Smooth muscle cell (in vitro differentiated cells): ENCODE results near the gene WDR5B. TPM values are rescaled to one million over a fixed set of nuclear protein-coding genes. Genes with fewer than 3 reads are reported as not detected.

Source experiments
- DNase-seq: peaks from one replicate; lab custom pipeline; 2025; ENCODE audit not compliant: unreplicated experiment; lab: John Stamatoyannopoulos, UW
- H2AFZ ChIP-seq: fragments of 200-600 bp; sonication (generic); 2 replicates; pipeline ENCODE4 v1.6.0; 2016; ENCODE audit warnings: antibody characterized with exemption, low read depth, mild to moderate bottlenecking
- H3F3A ChIP-seq: fragments of 200-600 bp; sonication (generic); 2 replicates; pipeline ENCODE4 v1.6.0; 2017; ENCODE audit warnings: antibody characterized with exemption, low read depth
- H3K27ac ChIP-seq: fragments of 200-600 bp; sonication (generic); 2 replicates; pipeline ENCODE4 v1.5.1; 2016; ENCODE audit warnings: low read depth, mild to moderate bottlenecking
- H3K27me3 ChIP-seq: fragments of 200-600 bp; sonication (generic); 2 replicates; pipeline ENCODE4 v1.6.1; 2016; ENCODE audit warnings: low read depth, mild to moderate bottlenecking
- H3K36me3 ChIP-seq: fragments of 200-600 bp; sonication (generic); 2 replicates; pipeline ENCODE4 v1.5.1; 2016; ENCODE audit warnings: low read depth
- H3K4me1 ChIP-seq: fragments of 200-600 bp; sonication (generic); 2 replicates; pipeline ENCODE4 v1.5.1; 2016; ENCODE audit warnings: low read depth
- H3K4me2 ChIP-seq: fragments of 200-600 bp; sonication (generic); 2 replicates; pipeline ENCODE4 v1.6.0; 2016; ENCODE audit warnings: mild to moderate bottlenecking
- H3K4me3 ChIP-seq: fragments of 200-600 bp; sonication (generic); 2 replicates; pipeline ENCODE4 v1.5.1; 2016; ENCODE audit warnings: mild to moderate bottlenecking
- H3K79me2 ChIP-seq: fragments of 200-600 bp; sonication (generic); 2 replicates; pipeline ENCODE4 v1.6.0; 2016; ENCODE audit warnings: low read depth, mild to moderate bottlenecking
- H3K9ac ChIP-seq: fragments of 200-600 bp; sonication (generic); 2 replicates; pipeline ENCODE4 v1.6.0; 2016; ENCODE audit warnings: low read depth
- H3K9me3 ChIP-seq: fragments of 200-600 bp; sonication (generic); replicated peaks from 2 replicates; pipeline ENCODE4 v1.5.1; 2016; ENCODE audit warnings: low read depth
- H4K20me1 ChIP-seq: fragments of 200-600 bp; sonication (generic); 2 replicates; pipeline ENCODE4 v1.6.0; 2016; ENCODE audit warnings: low read depth
- CTCF ChIP-seq: fragments of 200-600 bp; sonication (generic); IDR thresholded peaks from 2 replicates; pipeline ENCODE4 v1.5.1; 2017; ENCODE audit warnings: borderline replicate concordance, mild to moderate bottlenecking, antibody characterized with exemption; ENCODE audit not compliant: insufficient read depth, poor library complexity, severe bottlenecking
- WGBS: methylation state at CpG from one replicate; pipeline ENCODE4 v1.1.7; 2016; ENCODE audit warnings: low lambda C conversion rate; 5-methylcytosine and 5-hydroxymethylcytosine counted together
- polyA plus RNA-seq: library from polyadenylated mRNA; unstranded; fragments of >200 nt; fragmentation: Nextera tagmentation; extraction: Ambion mirVana; gene quantifications from 2 replicates; pipeline ENCODE4 v1.2.1, GENCODE V29; 2016
- total RNA-seq: library from RNA; depleted of rRNA; stranded (reverse); fragments of >200 nt; gene quantifications from 2 replicates; pipeline ENCODE4 v1.2.3, GENCODE V29; 2014

The WDR5B gene
- total and polyA plus RNA-seq, 2 experiments from 2014 or later: 1.6 to 5.2 TPM

GRCh38 chr3:122392868-122393844 lies 22.7 kb downstream of the WDR5B start:
- Histone ChIP-seq H3K36me3 (no peaks in the 10 kb centered on the region), H4K20me1 (peaks cover 21% of the 10 kb centered on the region), H3K4me3 (no peak overlapping the region), H2AFZ (peak overlapping the region; percentile 66), H3F3A (peaks cover 28% of the 10 kb centered on the region), H3K9ac (peak overlapping the region; percentile 71), H3K27ac (peak overlapping the region; percentile 87), H3K27me3 (no peaks in the 10 kb centered on the region), H3K79me2 (peaks cover 13% of the 10 kb centered on the region), H3K9me3 (no peaks in the 10 kb centered on the region), H3K4me1 (peaks cover 22% of the 10 kb centered on the region), H3K4me2 (peak overlapping the region; percentile 13)
- TF ChIP-seq CTCF: peak; percentile 67
- 52% methylated on average over 2 of the region's 2 CpGs for WGBS
- no peak for DNase-seq

GRCh38 chr3:122391681-122392446 lies 24.0 kb downstream of the WDR5B start:
- H3K79me2 ChIP-seq: peaks cover 23% of the 10 kb centered on the region
- no peak overlapping the region for H3K9ac ChIP-seq
- H3K4me2 ChIP-seq: no peak overlapping the region
- DNase-seq: no peak
- no peak for TF ChIP-seq CTCF
- H3K4me3 ChIP-seq: no peak overlapping the region
- H3K36me3 ChIP-seq: no peaks in the 10 kb centered on the region
- H3K4me1 ChIP-seq: peaks cover 22% of the 10 kb centered on the region
- 71% methylated on average over 2 of the region's 2 CpGs for WGBS
- H4K20me1 ChIP-seq: peaks cover 34% of the 10 kb centered on the region
- no peak overlapping the region for H2AFZ ChIP-seq
- no peaks in the 10 kb centered on the region for H3K9me3 ChIP-seq
- no peaks in the 10 kb centered on the region for H3K27me3 ChIP-seq
- H3K27ac ChIP-seq: peak overlapping the region; percentile 87
- H3F3A ChIP-seq: peaks cover 28% of the 10 kb centered on the region

GRCh38 chr3:122390665-122391064 lies 25.2 kb downstream of the WDR5B start:
- H3K4me3 ChIP-seq: no peak overlapping the region
- no peak overlapping the region for H3K9ac ChIP-seq
- no peak for TF ChIP-seq CTCF
- no peak overlapping the region for H3K4me2 ChIP-seq
- H3K27ac ChIP-seq: no peak overlapping the region
- peaks cover 21% of the 10 kb centered on the region for H3K4me1 ChIP-seq
- 82% methylated on average over 4 of the region's 4 CpGs for WGBS
- no peaks in the 10 kb centered on the region for H3K27me3 ChIP-seq
- peaks cover 44% of the 10 kb centered on the region for H4K20me1 ChIP-seq
- no peak for DNase-seq
- H3K9me3 ChIP-seq: no peaks in the 10 kb centered on the region
- peaks cover 35% of the 10 kb centered on the region for H3K79me2 ChIP-seq
- H3K36me3 ChIP-seq: no peaks in the 10 kb centered on the region
- H3F3A ChIP-seq: peaks cover 28% of the 10 kb centered on the region
- no peak overlapping the region for H2AFZ ChIP-seq
